Activated naive CD8-positive, alpha-beta T cell treated with anti-CD3 and anti-CD28 coated beads, Interleukin-2, amount 10 ng/mL, durations not matched to agents 7 days and 5 days (primary cell): ENCODE results near the gene ZCCHC9. TPM values are rescaled to one million over a fixed set of nuclear protein-coding genes. Genes with fewer than 3 reads are reported as not detected.
"Not testable (repeated sequence)": the region's sequence is repeated elsewhere in the genome, so short reads cannot be mapped to it uniquely, and the experiment has no call there.

ENCODE experiments used
- ATAC-seq: fragments of 150-1000 bp; cut with Tn5 transposase; one replicate; pipeline ENCODE4 v1.10.0; 2021; ENCODE audit warnings: low read depth, moderate library complexity
- POLR2A ChIA-PET: fragments of 350-600 bp; sonication (Branson Sonifier 250); formaldehyde crosslinking; loops from one replicate; lab custom pipeline; 2021; ENCODE audit warnings: antibody characterized with exemption; lab: Charles Lee
- DNase-seq: peaks from one replicate; pipeline ENCODE4 v3.0.0; 2021
- H3K27ac Mint-ChIP-seq: one replicate; pipeline ENCODE4 v1.8.0; 2022; ENCODE audit warnings: mild to moderate bottlenecking, mixed read lengths
- H3K27me3 Mint-ChIP-seq: one replicate; pipeline ENCODE4 v1.8.0; 2022; ENCODE audit warnings: mild to moderate bottlenecking, moderate library complexity, mixed read lengths
- H3K36me3 Mint-ChIP-seq: one replicate; pipeline ENCODE4 v1.8.0; 2021; ENCODE audit warnings: mild to moderate bottlenecking, mixed read lengths
- H3K4me1 Mint-ChIP-seq: one replicate; pipeline ENCODE4 v1.8.0; 2021; ENCODE audit warnings: mixed read lengths
- H3K4me3 Mint-ChIP-seq: one replicate; pipeline ENCODE4 v1.8.0; 2022; ENCODE audit warnings: mild to moderate bottlenecking, moderate library complexity, mixed read lengths
- H3K9me3 Mint-ChIP-seq: one replicate; pipeline ENCODE4 v1.8.0; 2021; ENCODE audit warnings: mixed read lengths
- total RNA-seq, 2 experiments: library from RNA; stranded (reverse); gene quantifications; one replicate each; pipeline ENCODE4 v1.2.3, GENCODE V29; 2021

The ZCCHC9 gene
- total RNA-seq, 2 experiments from 2014 or later = 31.8 TPM

DNA sequence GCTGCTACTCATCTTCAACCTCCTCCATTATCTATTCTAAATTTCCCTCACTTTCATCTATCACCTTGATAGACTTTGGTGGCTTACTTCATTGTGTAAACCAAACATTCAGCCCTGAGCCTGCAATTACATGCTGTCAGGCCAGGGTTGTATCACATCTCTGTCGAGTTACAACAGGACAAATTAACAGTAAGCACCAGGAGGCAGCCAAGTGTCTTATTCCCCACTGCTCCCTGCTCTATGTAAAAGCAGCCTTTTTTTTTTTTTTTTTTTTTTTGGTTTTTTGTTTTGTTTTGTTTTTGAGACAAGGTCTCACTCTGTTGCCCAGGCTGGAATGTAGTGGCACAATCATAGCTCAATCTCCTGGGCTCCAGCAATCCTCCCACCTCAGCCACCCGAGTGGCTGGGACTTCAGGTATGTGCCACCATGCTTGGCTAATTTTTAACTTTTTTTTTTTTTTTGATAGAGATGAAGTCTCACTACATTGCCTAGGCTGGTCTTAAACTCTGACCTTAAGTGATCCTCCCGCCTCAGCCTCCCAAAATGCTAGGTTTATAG is 15.2 kb upstream of the ZCCHC9 start:
- Mint-ChIP-seq H3K9me3 (peaks cover 5% of the 10 kb centered on the region), H3K36me3 (peaks cover 21% of the 10 kb centered on the region), H3K27me3 (no peaks in the 10 kb centered on the region), H3K27ac (no peak overlapping the region), H3K4me3 (no peak overlapping the region), H3K4me1 (peaks cover 9% of the 10 kb centered on the region)
- no peak for DNase-seq
- no peak for ATAC-seq
- POLR2A ChIA-PET = no interaction called here

- ATAC-seq = no peak
- peaks cover 16% of the 10 kb centered on the region for H3K9me3 Mint-ChIP-seq
- no peak overlapping the region for H3K27ac Mint-ChIP-seq
- peaks cover 15% of the 10 kb centered on the region for H3K4me1 Mint-ChIP-seq
- no peak for DNase-seq
- POLR2A ChIA-PET = no interaction called here
- no peaks in the 10 kb centered on the region for H3K27me3 Mint-ChIP-seq
- H3K4me3 Mint-ChIP-seq = no peak overlapping the region
- peaks cover 34% of the 10 kb centered on the region for H3K36me3 Mint-ChIP-seq
Measured at GRCh38 chr5:81288021-81288433, 13.4 kb upstream of the ZCCHC9 start.

DNA sequence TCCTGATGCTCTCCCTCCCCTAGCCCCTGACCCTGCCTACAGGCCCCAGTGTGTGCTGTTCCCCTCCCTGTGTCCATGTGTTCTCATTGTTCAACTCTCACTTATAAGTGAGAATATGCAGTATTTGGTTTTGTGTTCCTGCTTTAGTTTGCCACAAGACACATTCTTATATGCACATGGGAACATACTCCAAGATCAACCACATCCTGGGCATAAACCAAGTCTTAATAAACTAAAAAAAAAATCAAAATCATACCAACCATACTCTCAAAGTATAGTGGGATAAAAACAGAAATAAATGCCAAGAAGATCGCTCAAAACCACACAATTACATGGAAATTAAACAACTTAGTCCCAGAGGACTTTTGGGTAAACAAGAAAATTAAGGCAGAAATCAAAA is 11.2 kb upstream of the ZCCHC9 start:
- H3K27me3 Mint-ChIP-seq = no peaks in the 10 kb centered on the region
- ATAC-seq = no peak
- DNase-seq = no peak
- H3K4me1 Mint-ChIP-seq = peaks cover 16% of the 10 kb centered on the region
- H3K27ac Mint-ChIP-seq = no peak overlapping the region
- H3K36me3 Mint-ChIP-seq = peaks cover 39% of the 10 kb centered on the region
- no peak overlapping the region for H3K4me3 Mint-ChIP-seq
- POLR2A ChIA-PET = no interaction called here
- peaks cover 21% of the 10 kb centered on the region for H3K9me3 Mint-ChIP-seq

DNA sequence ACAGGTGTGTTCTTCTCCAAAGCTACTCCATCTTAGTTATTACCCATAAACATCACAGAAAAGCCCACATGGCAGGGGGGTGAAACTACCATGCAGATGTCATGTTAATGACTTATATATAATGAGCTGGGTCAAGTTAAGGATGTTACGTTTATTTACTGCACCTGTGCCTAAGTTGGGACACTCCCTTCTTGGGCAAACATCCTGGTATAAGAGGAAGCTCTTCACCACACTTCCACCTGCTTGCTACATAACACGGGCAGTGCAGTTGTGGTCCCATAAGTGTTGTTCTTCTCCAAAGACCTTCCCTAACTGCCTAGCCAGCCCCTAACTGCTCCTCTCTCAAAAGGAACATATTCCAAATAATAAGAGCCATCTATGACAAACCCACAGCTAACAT is 9.3 kb upstream of the ZCCHC9 start:
- peaks cover 34% of the 10 kb centered on the region for H3K36me3 Mint-ChIP-seq
- H3K4me3 Mint-ChIP-seq = no peak overlapping the region
- H3K9me3 Mint-ChIP-seq = peaks cover 21% of the 10 kb centered on the region
- DNase-seq (no peak), ATAC-seq (no peak)
- POLR2A ChIA-PET = interaction anchor here (1.3 kb wide), 1 partner anchor 9 kb away, joined by 3 read pairs; the partner anchor contains the start of gene ZCCHC9
- H3K27me3 Mint-ChIP-seq = no peaks in the 10 kb centered on the region
- no peak overlapping the region for H3K27ac Mint-ChIP-seq
- peaks cover 13% of the 10 kb centered on the region for H3K4me1 Mint-ChIP-seq

- H3K9me3 Mint-ChIP-seq = peaks cover 21% of the 10 kb centered on the region
- DNase-seq, ATAC-seq, H3K4me3 Mint-ChIP-seq, H3K27ac Mint-ChIP-seq, POLR2A ChIA-PET, H3K27me3 Mint-ChIP-seq: not testable (repeated sequence)
- peaks cover 34% of the 10 kb centered on the region for H3K36me3 Mint-ChIP-seq
- H3K4me1 Mint-ChIP-seq = peaks cover 17% of the 10 kb centered on the region
Measured at GRCh38 chr5:81294021-81294420, 7.4 kb upstream of the ZCCHC9 start.

- Mint-ChIP-seq H3K27ac (no peak overlapping the region), H3K36me3 (peaks cover 11% of the 10 kb centered on the region), H3K27me3 (no peaks in the 10 kb centered on the region), H3K4me1 (peaks cover 22% of the 10 kb centered on the region), H3K9me3 (peaks cover 6% of the 10 kb centered on the region), H3K4me3 (no peak overlapping the region)
- POLR2A ChIA-PET = no interaction called here
- ATAC-seq = no peak
- no peak for DNase-seq
Measured at GRCh38 chr5:81297531-81297930, 3.9 kb upstream of the ZCCHC9 start.

GRCh38 chr5:81300921-81301270 is 491 bp upstream of the ZCCHC9 start:
- Mint-ChIP-seq H3K4me3 (peak overlapping the region; percentile 97), H3K27ac (peak overlapping the region; percentile 99), H3K36me3 (peaks cover 6% of the 10 kb centered on the region), H3K4me1 (peaks cover 24% of the 10 kb centered on the region), H3K9me3 (no peaks in the 10 kb centered on the region), H3K27me3 (no peaks in the 10 kb centered on the region)
- ATAC-seq = no peak
- POLR2A ChIA-PET = interaction anchor here (1.0 to 1.8 kb wide), 4 partner anchors 9 to 450 kb away, joined by 3 to 11 read pairs (median 6); partner anchors contain the start of gene SSBP2
- no peak for DNase-seq

GRCh38 chr5:81302596-81302995 is 1.2 kb downstream of the ZCCHC9 start:
- POLR2A ChIA-PET = interaction anchor here (0.7 to 1.4 kb wide), 5 partner anchors 8 to 647 kb away, joined by 3 to 7 read pairs (median 4); partner anchors contain the start of gene DHFR
- ATAC-seq (no peak), DNase-seq (no peak)
- H3K4me1 Mint-ChIP-seq = peaks cover 24% of the 10 kb centered on the region
- peak overlapping the region; percentile 99 for H3K27ac Mint-ChIP-seq
- no peaks in the 10 kb centered on the region for H3K27me3 Mint-ChIP-seq
- H3K9me3 Mint-ChIP-seq = no peaks in the 10 kb centered on the region
- peak overlapping the region; percentile 97 for H3K4me3 Mint-ChIP-seq
- peaks cover 6% of the 10 kb centered on the region for H3K36me3 Mint-ChIP-seq

GRCh38 chr5:81303563-81303962 is 2.2 kb downstream of the ZCCHC9 start:
- POLR2A ChIA-PET = interaction anchor here (0.7 kb wide), 1 partner anchor 16 kb away, joined by 4 read pairs; no protein-coding TSS in a partner anchor
- H3K27ac Mint-ChIP-seq = no peak overlapping the region
- H3K27me3 Mint-ChIP-seq = no peaks in the 10 kb centered on the region

GRCh38 chr5:81305785-81306184 is 4.4 kb downstream of the ZCCHC9 start:
- Mint-ChIP-seq H3K36me3 (peaks cover 13% of the 10 kb centered on the region), H3K9me3 (no peaks in the 10 kb centered on the region), H3K4me3 (no peak overlapping the region), H3K27ac (no peak overlapping the region), H3K27me3 (no peaks in the 10 kb centered on the region), H3K4me1 (peaks cover 9% of the 10 kb centered on the region)
- no peak for DNase-seq
- no peak for ATAC-seq
- POLR2A ChIA-PET = no interaction called here

More at GRCh38 chr5:81303563-81303962, 2.2 kb downstream of the ZCCHC9 start:
- Mint-ChIP-seq H3K4me1 (peaks cover 23% of the 10 kb centered on the region), H3K4me3 (peak overlapping the region; percentile 25), H3K9me3 (no peaks in the 10 kb centered on the region), H3K36me3 (peaks cover 8% of the 10 kb centered on the region)
- no peak for ATAC-seq
- DNase-seq = no peak

GRCh38 chr5:81308836-81309235 is 7.4 kb downstream of the ZCCHC9 start:
- ATAC-seq = no peak
- H3K27me3 Mint-ChIP-seq = no peaks in the 10 kb centered on the region
- no peak overlapping the region for H3K27ac Mint-ChIP-seq
- POLR2A ChIA-PET = no interaction called here
- no peak overlapping the region for H3K4me3 Mint-ChIP-seq
- H3K9me3 Mint-ChIP-seq = no peaks in the 10 kb centered on the region
- no peak for DNase-seq
- H3K36me3 Mint-ChIP-seq = peaks cover 22% of the 10 kb centered on the region
- H3K4me1 Mint-ChIP-seq = peaks cover 2% of the 10 kb centered on the region

DNA sequence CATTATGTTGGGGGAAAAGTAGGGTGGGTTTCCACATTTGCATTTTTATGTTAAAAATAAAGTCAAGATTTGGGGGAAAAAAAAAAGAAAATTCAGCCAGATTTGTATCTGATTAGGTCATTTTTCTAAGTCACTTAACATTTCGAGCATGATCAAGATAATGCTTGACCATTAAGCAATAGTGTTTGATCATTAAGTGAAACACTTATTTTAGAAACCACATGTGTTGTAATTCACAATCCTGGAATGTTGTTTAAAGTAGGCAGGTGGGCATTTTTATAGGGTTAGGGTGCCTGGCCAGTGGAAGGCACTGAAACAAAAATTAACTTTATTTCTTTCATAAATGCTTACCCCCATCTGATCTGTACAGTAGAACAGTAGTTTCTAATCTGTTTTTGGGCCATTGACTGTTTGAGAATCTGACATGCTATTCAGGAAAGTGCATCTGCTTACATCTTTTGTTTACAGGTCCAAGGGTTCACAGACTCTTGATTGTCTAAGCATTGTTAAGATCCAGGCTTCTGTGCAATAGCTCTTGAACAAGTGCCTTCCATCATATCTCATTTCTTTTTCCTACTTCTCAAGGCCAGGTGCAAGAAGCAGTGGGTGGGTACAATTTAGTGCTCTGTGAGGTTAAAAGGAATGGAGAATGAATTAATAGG is 9.1 kb downstream of the ZCCHC9 start:
- Mint-ChIP-seq H3K36me3 (peaks cover 27% of the 10 kb centered on the region), H3K27ac (no peak overlapping the region), H3K4me1 (peaks cover 2% of the 10 kb centered on the region), H3K9me3 (no peaks in the 10 kb centered on the region), H3K27me3 (no peaks in the 10 kb centered on the region), H3K4me3 (no peak overlapping the region)
- POLR2A ChIA-PET = interaction anchor here (0.7 to 1.8 kb wide), 2 partner anchors 8 to 9 kb away, joined by 5 to 7 read pairs; partner anchors contain the start of gene ZCCHC9
- ATAC-seq (no peak), DNase-seq (no peak)

GRCh38 chr5:81313278-81313677 is 11.9 kb downstream of the ZCCHC9 start:
- DNase-seq (no peak), ATAC-seq (no peak)
- Mint-ChIP-seq H3K27ac (no peak overlapping the region), H3K27me3 (no peaks in the 10 kb centered on the region), H3K4me3 (no peak overlapping the region), H3K4me1 (peaks cover 3% of the 10 kb centered on the region), H3K36me3 (peaks cover 29% of the 10 kb centered on the region), H3K9me3 (no peaks in the 10 kb centered on the region)
- POLR2A ChIA-PET = interaction anchor here (0.9 kb wide), 1 partner anchor 13 kb away, joined by 3 read pairs; no protein-coding TSS in a partner anchor

DNA sequence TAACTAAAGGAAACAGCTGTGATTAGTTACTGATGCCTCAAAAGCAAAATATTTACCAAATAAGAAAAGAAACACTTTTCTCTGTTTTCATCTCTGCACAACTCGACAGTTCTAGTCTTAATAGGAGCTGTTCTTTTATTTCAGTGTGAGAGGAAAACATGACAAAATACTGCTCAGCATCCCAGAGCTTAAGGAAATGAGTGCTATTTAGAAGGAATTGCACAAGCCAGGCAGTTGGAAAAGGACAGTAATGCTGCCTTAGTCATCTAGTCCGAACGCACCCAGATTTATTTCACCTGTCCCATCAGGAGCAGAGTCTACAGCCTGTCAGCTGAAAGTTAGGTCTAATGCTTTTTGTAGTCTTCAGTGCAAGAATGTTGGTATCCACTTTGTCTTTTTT is 12.3 kb downstream of the ZCCHC9 start:
- no peak overlapping the region for H3K4me3 Mint-ChIP-seq
- no peaks in the 10 kb centered on the region for H3K27me3 Mint-ChIP-seq
- H3K9me3 Mint-ChIP-seq = no peaks in the 10 kb centered on the region
- peaks cover 27% of the 10 kb centered on the region for H3K36me3 Mint-ChIP-seq
- ATAC-seq (no peak), DNase-seq (no peak)
- no peak overlapping the region for H3K27ac Mint-ChIP-seq
- POLR2A ChIA-PET = interaction anchor here (0.9 kb wide), 1 partner anchor 13 kb away, joined by 3 read pairs; no protein-coding TSS in a partner anchor
- H3K4me1 Mint-ChIP-seq = peaks cover 3% of the 10 kb centered on the region
